Mesenchymal stem cell (in vitro differentiated cells and primary cell): ENCODE data around the gene COL15A1.

Experiments
- DNase-seq: peaks from one replicate; pipeline ENCODE4 v3.0.0-alpha.2; 2013
- H2AFZ ChIP-seq: one replicate; pipeline ENCODE4 v1.6.1; 2013; ENCODE audit warnings: low read depth, mild to moderate bottlenecking, control low read depth, inconsistent platforms, low read length, moderate library complexity
- H2AK5ac ChIP-seq: 2 replicates; pipeline ENCODE4 v1.6.1; 2013; ENCODE audit warnings: low read length, moderate library complexity, mild to moderate bottlenecking, inconsistent platforms; ENCODE audit not compliant: severe bottlenecking
- H2BK120ac ChIP-seq: one replicate; pipeline ENCODE4 v1.6.1; 2013; ENCODE audit warnings: low read depth, mild to moderate bottlenecking, inconsistent platforms, low read length, moderate library complexity
- H2BK12ac ChIP-seq, 2 experiments: one replicate each; pipeline ENCODE4 v1.6.1; 2013; ENCODE audit warnings: inconsistent platforms in 2 of 2, low read length in 2 of 2, mild to moderate bottlenecking in 2 of 2, moderate library complexity in 2 of 2, control low read depth in 1 of 2
- H2BK15ac ChIP-seq: one replicate; pipeline ENCODE4 v1.6.1; 2013; ENCODE audit warnings: mild to moderate bottlenecking, low read depth, inconsistent platforms; ENCODE audit not compliant: poor library complexity, severe bottlenecking
- H2BK5ac ChIP-seq: 2 replicates; pipeline ENCODE4 v1.6.1; 2013; ENCODE audit warnings: low read depth, mild to moderate bottlenecking, low read length, control low read depth, inconsistent platforms; ENCODE audit not compliant: poor library complexity, severe bottlenecking
- H3K14ac ChIP-seq, 2 experiments: one replicate each; pipeline ENCODE4 v1.6.1; 2013; ENCODE audit warnings: inconsistent platforms in 2 of 2, low read length in 2 of 2, control low read depth in 1 of 2, mild to moderate bottlenecking in 1 of 2, moderate library complexity in 1 of 2
- H3K18ac ChIP-seq, 2 experiments: one replicate each; pipeline ENCODE4 v1.6.1; 2013; ENCODE audit warnings: inconsistent platforms in 2 of 2, low read length in 2 of 2, control low read depth in 1 of 2, low read depth in 1 of 2, mild to moderate bottlenecking in 1 of 2
- H3K23ac ChIP-seq, 2 experiments: one replicate each; pipeline ENCODE4 v1.6.1; 2013; ENCODE audit warnings: inconsistent platforms in 2 of 2, low read length in 2 of 2, mild to moderate bottlenecking in 2 of 2, moderate library complexity in 2 of 2, control low read depth in 1 of 2
- H3K27ac ChIP-seq: 2 replicates; pipeline ENCODE4 v1.5.1; 2013; ENCODE audit warnings: mild to moderate bottlenecking, moderate library complexity, low read length, control low read depth, inconsistent platforms; ENCODE audit not compliant: poor library complexity, severe bottlenecking
- H3K27me3 ChIP-seq, 2 experiments: 2 replicates each; pipeline versions ENCODE4 v1.6.1 to v1.7.0; 2013; ENCODE audit warnings: low read length in 2 of 2, mild to moderate bottlenecking in 2 of 2, moderate library complexity in 2 of 2, control low read depth in 1 of 2, inconsistent platforms in 1 of 2; ENCODE audit not compliant: control insufficient read depth in 1 of 2, insufficient read depth in 1 of 2
- H3K36me3 ChIP-seq, 2 experiments: 2 replicates each; pipeline versions ENCODE4 v1.6.1 to v1.7.0; 2013; ENCODE audit warnings: low read length in 2 of 2, control low read depth in 1 of 2, inconsistent platforms in 1 of 2, low read depth in 1 of 2, mild to moderate bottlenecking in 1 of 2; ENCODE audit not compliant: insufficient read depth in 2 of 2, control insufficient read depth in 1 of 2
- H3K4ac ChIP-seq, 2 experiments: one replicate each; pipeline ENCODE4 v1.6.1; 2013; ENCODE audit warnings: inconsistent platforms in 2 of 2, low read length in 2 of 2, mild to moderate bottlenecking in 2 of 2, moderate library complexity in 2 of 2, control low read depth in 1 of 2, low read depth in 1 of 2
- H3K4me1 ChIP-seq: 2 replicates; pipeline ENCODE4 v1.6.1; 2013; ENCODE audit warnings: low read depth, low read length, control low read depth; ENCODE audit not compliant: control insufficient read depth, insufficient read depth
- H3K4me2 ChIP-seq: 2 replicates; pipeline ENCODE4 v1.6.1; 2013; ENCODE audit warnings: low read length, mild to moderate bottlenecking, inconsistent platforms; ENCODE audit not compliant: poor library complexity, severe bottlenecking
- H3K4me3 ChIP-seq, 2 experiments: 2 replicates each; pipeline versions ENCODE4 v1.5.1 to v1.7.0; 2013; ENCODE audit warnings: low read length in 2 of 2, mild to moderate bottlenecking in 2 of 2, control low read depth in 1 of 2, low read depth in 1 of 2; ENCODE audit not compliant: insufficient read depth in 1 of 2
- H3K79me1 ChIP-seq: replicated peaks from 2 replicates; pipeline ENCODE4 v1.6.1; 2013; ENCODE audit warnings: mild to moderate bottlenecking, control low read depth, low read length, inconsistent platforms; ENCODE audit not compliant: poor library complexity, severe bottlenecking
- H3K9ac ChIP-seq: 2 replicates; pipeline ENCODE4 v1.7.0; 2013; ENCODE audit warnings: mild to moderate bottlenecking, low read length, moderate library complexity
- H3K9me3 ChIP-seq: 2 replicates; pipeline ENCODE4 v1.7.0; 2013; ENCODE audit warnings: mild to moderate bottlenecking, low read length; ENCODE audit not compliant: control insufficient read depth
- H4K8ac ChIP-seq: one replicate; pipeline ENCODE4 v1.6.1; 2013; ENCODE audit warnings: inconsistent platforms, mild to moderate bottlenecking, low read length, moderate library complexity
- H4K91ac ChIP-seq: one replicate; pipeline ENCODE4 v1.6.1; 2013; ENCODE audit warnings: mild to moderate bottlenecking, low read length, inconsistent platforms
- WGBS: methylation state at CpG from one replicate; pipeline ENCODE4 v1.1.7; 2013; ENCODE audit warnings: mixed read lengths; 5-methylcytosine and 5-hydroxymethylcytosine counted together

The COL15A1 gene

DNA sequence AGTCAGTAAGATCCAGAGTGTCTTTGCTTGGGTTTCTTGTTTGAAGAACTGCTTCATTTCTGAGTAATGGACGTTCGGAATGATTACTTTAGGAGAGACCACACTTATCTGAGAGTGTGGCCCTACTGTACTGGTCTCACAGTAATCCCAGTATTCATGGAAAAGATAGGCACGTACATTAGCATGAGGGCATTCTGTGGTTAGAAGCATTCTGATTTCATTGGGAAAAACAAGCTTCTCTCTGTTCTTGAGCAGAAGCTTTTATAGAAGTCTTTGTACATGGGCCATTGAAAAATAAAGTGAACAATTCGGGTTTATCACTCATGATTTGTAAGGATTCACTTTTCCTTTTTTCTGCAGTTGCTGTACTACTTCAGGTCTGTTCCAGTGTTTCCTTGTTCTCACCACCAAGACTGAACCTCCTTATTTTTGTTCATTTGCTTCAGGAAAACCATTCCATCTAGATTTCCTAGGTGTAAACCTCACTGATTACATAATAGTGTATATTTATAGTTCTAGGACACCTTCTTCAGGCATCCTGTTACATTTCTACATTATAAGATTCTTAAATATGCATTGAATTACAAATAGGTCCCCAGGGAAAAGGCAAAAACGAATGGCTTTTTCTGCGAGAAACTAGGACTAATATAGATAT is 171.3 kb downstream of the COL15A1 start:
- Histone ChIP-seq H2BK12ac (no peak overlapping the region), H3K9me3 (no peaks in the 10 kb centered on the region), H3K27ac (no peak overlapping the region), H3K4me1 (no peaks in the 10 kb centered on the region), H3K23ac (no peak overlapping the region), H3K36me3 (peaks cover 0 to 3% of the 10 kb centered on the region in 2 experiments), H3K9ac (no peak overlapping the region), H3K4ac (no peak overlapping the region), H3K18ac (no peak overlapping the region), H3K27me3 (no peaks in the 10 kb centered on the region), H2BK5ac (no peak overlapping the region), H2BK15ac (no peak overlapping the region), H3K4me3 (no peak overlapping the region), H3K4me2 (no peak overlapping the region), H4K91ac (no peak overlapping the region), H2AK5ac (no peak overlapping the region), H3K14ac (no peak overlapping the region), H4K8ac (no peak overlapping the region), H2AFZ (no peak overlapping the region), H3K79me1 (peaks cover 20% of the 10 kb centered on the region), H2BK120ac (no peak overlapping the region)
- no peak for DNase-seq
- 85% methylated on average over 6 of the region's 6 CpGs for WGBS

DNA sequence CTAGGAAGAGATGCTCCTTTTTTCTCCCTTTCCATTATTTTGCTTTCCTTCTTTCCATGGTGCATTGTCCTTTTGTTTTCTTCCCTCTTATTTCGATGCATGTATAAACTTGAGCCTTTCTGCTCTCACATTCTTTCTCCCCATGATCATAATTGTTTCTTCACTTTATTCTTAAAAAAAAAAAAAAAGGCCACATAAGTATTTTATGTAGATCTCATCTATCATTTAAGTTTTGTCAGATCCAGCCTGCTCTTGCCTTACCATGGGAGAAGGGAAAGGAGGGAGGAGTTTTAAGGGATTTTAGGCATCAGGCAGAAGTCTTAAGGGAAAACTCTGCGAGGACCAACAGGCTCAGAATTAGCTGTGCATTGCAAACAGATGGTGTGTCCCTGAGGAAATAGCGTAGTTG is 172.3 kb downstream of the COL15A1 start:
- H3K23ac ChIP-seq = no peak overlapping the region
- H3K4ac ChIP-seq = no peak overlapping the region
- H2AFZ ChIP-seq = no peak overlapping the region
- H2BK12ac ChIP-seq = no peak overlapping the region
- no peak overlapping the region for H4K91ac ChIP-seq
- H3K79me1 ChIP-seq = peaks cover 18% of the 10 kb centered on the region
- no peaks in the 10 kb centered on the region for H3K36me3 ChIP-seq
- no peak overlapping the region for H3K4me2 ChIP-seq
- no peak overlapping the region for H3K27ac ChIP-seq
- no peaks in the 10 kb centered on the region for H3K9me3 ChIP-seq
- H2AK5ac ChIP-seq = no peak overlapping the region
- H3K18ac ChIP-seq = no peak overlapping the region
- no peak overlapping the region for H2BK120ac ChIP-seq
- H4K8ac ChIP-seq = no peak overlapping the region
- H3K27me3 ChIP-seq = no peaks in the 10 kb centered on the region
- H3K9ac ChIP-seq = no peak overlapping the region
- H2BK15ac ChIP-seq = no peak overlapping the region
- H3K4me3 ChIP-seq = no peak overlapping the region
- no peak for DNase-seq
- H3K14ac ChIP-seq = no peak overlapping the region
- 96% methylated on average over 3 of the region's 3 CpGs for WGBS
- H3K4me1 ChIP-seq = no peaks in the 10 kb centered on the region
- H2BK5ac ChIP-seq = no peak overlapping the region

DNA sequence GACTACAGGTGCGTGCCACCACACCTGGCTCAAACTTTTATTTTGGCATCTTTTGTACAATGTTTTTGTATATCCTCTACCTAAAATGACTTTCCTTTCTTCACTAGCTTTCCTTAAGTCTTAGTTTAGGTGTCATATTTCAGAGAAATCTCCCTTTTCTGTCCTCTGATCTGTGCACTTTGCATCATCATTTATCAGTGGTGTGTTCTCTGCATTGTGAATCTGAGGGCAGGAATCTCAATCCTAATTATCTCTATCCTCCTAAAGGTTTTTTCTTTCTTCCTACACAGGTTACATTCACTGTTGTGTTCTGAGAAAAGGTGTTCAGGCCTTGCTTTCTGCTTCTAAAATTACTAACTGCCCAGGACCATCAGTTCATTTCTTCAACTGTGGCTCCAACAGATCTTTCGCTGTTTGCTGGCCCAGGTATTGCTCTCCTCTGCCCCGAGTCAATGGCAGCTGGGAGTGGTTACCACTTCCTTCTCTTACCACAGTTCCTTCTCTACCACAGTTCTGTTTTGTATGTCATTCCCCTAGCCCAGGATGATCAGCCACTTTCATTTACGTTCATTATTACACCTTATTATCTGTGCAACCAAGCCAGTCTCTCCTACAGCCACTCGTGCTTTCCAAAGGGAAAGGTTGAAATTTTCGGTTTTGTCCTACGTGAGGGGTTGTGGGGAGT is 175.2 kb downstream of the COL15A1 start:
- Histone ChIP-seq H3K27ac (no peak overlapping the region), H3K23ac (peak overlapping the region in 1 of 2 experiments; percentile 31), H2AFZ (no peak overlapping the region), H3K18ac (no peak overlapping the region), H3K79me1 (peaks cover 25% of the 10 kb centered on the region), H3K4me1 (no peaks in the 10 kb centered on the region), H3K4ac (no peak overlapping the region), H3K14ac (no peak overlapping the region), H4K91ac (no peak overlapping the region), H3K36me3 (no peaks in the 10 kb centered on the region), H2BK12ac (no peak overlapping the region), H2BK120ac (no peak overlapping the region), H3K9me3 (no peaks in the 10 kb centered on the region), H3K9ac (no peak overlapping the region), H2AK5ac (no peak overlapping the region), H4K8ac (no peak overlapping the region), H3K4me3 (no peak overlapping the region), H2BK15ac (no peak overlapping the region), H2BK5ac (no peak overlapping the region), H3K27me3 (no peaks in the 10 kb centered on the region), H3K4me2 (no peak overlapping the region)
- DNase-seq = no peak
- 99% methylated on average over 6 of the region's 7 CpGs for WGBS

DNA sequence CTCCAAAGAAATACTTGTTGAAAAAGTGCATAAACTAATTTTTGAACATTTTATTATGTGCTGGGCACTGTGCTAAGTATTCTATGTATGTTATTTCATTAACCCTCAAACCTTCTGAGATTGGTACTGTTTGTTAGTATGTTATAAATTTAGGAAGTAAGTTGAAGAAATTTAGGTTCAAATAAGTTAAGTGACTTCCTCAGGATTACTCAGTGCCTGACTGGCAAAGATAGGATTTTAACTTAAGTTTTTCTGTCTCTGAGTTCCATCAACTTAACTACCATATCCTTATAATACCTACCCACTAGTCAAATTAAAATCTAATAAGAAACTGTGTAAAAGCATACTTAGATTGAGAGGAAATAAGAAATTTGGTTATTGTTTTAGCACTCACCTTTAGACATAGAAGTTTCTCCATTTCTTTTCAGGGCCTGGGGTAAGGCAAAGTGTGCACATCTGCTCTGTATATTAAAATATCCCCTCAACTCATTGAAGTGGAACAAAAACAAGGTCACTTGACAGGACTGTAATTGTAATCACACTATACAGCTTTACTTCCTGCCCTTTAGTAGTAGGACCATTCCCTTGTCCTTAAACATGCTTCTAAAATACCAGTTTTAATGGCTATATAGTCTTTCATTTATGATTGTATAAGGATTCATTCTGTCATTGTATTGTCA is 176.4 kb downstream of the COL15A1 start:
- no peak overlapping the region for H4K8ac ChIP-seq
- DNase-seq = no peak
- no peak overlapping the region for H3K18ac ChIP-seq
- no peaks in the 10 kb centered on the region for H3K9me3 ChIP-seq
- no peak overlapping the region for H2AFZ ChIP-seq
- no peak overlapping the region for H3K23ac ChIP-seq
- no peak overlapping the region for H2BK12ac ChIP-seq
- no peak overlapping the region for H3K27ac ChIP-seq
- no peaks in the 10 kb centered on the region for H3K27me3 ChIP-seq
- H3K4ac ChIP-seq = no peak overlapping the region
- H4K91ac ChIP-seq = no peak overlapping the region
- H3K79me1 ChIP-seq = peaks cover 23% of the 10 kb centered on the region
- no peak overlapping the region for H3K4me3 ChIP-seq
- H3K14ac ChIP-seq = no peak overlapping the region
- no peak overlapping the region for H2BK120ac ChIP-seq
- H2AK5ac ChIP-seq = no peak overlapping the region
- no peaks in the 10 kb centered on the region for H3K36me3 ChIP-seq
- H3K4me2 ChIP-seq = no peak overlapping the region
- no peak overlapping the region for H2BK15ac ChIP-seq
- H3K9ac ChIP-seq = no peak overlapping the region
- no peaks in the 10 kb centered on the region for H3K4me1 ChIP-seq
- no peak overlapping the region for H2BK5ac ChIP-seq
